GM20431 (cell line): ENCODE results near the gene RIN3.

Source experiments
- in situ Hi-C: fragments of 300-500 bp; cut with MseI, MboI; formaldehyde crosslinking; loops from one replicate; pipeline ENCODE4 v1.15.0; 2020; ENCODE audit warnings: low sequenced_read_pairs; ENCODE audit not compliant: unreplicated experiment

Gene RIN3

DNA sequence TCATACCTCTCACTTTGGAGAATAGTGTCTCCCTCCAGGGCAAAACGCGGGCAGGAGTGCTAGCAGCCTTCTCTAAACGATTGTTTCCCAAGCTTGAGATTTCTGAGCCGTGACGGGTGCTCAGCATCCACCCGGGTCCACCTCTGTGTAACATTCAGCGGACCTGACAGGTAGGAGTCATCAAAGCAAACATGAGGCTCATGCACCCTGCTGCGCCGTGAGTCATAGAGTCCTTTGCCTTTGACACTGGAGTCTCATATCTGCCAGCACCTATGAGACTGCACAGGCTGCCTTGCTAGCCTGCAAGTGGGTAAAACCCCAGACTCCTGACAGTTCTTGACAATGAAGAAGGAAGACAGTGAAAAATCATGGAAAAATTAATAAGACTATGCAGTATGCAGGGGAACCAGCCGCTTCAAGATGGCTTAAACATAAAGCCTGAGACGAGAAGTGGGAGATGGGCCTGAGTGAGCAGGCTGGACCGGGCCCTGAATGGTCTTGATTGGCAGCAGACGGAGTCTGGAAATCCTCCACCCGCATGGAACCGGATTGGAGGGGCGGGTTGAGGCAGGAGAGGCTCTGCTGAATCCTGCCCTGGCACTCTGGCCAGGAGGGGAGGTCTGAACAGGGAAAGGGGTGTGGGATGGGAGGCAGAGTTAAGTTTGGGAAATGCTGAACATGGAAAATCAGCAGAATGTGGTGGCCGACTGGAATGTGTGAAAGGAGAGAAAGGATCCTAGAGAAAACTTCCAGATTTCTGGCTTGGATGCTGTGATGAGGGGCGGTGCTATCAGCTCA is 180.6 kb downstream of the RIN3 start:
- in situ Hi-C loops = no loop called here

DNA sequence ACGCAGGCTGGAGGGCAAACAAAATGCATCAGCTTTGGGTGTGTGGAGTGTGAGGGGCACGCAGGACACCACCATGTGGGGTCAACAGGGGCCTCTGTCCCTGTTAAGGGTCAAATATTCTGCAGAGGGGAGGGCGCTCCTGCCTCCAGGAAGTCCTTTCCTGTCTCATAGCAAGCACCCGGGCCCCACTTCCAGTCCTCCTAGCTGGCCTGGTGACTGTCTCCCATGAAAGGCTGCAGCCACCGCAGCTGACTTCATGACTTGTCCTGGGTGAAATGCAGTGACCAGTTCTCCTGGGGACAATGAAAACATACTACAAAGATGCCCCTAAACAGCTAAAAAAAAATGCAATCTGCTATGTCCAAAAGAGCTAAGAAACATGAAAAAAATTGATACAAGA is 181.2 kb downstream of the RIN3 start:
- in situ Hi-C loops = no loop called here

DNA sequence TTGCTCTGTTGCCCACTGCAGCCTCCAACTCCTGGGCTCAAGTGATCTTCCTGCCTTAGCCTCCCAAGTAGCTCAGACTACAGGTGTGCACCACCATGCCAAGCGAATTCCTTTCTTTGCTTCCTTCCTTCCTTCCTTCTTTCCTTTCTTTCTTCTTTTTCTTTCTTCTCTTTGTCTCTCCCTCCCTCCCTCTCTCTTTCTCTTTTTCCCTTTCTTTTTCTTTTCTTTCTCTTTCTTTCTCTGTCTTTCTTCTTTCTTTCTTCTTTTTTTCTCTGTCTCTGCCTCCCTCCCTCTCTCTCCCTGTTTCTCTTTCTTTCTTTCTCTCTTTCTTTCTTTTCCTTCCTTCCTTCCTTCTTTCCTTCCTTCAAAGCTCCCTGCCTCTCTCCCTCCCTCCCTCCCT is 182.0 kb downstream of the RIN3 start:
- in situ Hi-C loops = no loop called here

DNA sequence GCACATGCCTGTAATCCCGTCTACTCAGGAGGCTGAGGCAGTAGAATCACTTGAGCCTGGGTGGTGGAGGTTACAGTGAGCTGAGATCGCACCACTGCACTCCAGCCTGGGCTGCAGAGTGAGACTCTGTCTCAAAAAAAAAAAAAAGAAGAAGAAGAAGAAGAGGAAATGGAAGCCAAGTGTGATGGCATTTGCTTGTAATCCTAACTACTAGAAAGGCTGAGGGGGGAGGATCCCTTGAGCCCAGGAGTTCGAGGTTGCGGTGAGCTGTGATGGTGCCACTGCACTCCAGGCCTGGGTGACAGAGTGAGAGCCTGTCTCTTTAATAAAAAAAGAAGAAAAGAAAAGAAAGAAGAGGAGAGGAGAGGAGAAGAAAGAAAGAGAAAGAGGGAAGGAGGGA is 182.8 kb downstream of the RIN3 start:
- in situ Hi-C loops = no loop called here

DNA sequence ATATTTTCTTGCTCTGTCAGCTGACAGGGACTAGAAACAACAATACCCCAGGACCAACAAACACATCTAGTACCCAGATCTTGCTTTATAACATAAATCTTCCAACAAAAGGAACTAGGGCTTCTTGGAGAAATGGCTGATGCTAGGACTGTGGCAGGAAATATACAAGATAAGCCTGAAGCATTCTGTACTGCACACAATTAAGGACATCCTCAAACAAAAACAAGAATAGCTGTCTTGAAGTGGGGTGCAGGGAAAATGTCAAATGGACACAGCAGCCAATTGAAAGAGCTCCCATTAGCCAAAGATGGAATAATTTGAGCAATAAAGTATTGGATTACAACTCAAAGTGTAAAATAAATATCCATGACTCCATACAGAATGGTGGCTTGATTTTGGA is 184.8 kb downstream of the RIN3 start:
- in situ Hi-C loops = no loop called here

DNA sequence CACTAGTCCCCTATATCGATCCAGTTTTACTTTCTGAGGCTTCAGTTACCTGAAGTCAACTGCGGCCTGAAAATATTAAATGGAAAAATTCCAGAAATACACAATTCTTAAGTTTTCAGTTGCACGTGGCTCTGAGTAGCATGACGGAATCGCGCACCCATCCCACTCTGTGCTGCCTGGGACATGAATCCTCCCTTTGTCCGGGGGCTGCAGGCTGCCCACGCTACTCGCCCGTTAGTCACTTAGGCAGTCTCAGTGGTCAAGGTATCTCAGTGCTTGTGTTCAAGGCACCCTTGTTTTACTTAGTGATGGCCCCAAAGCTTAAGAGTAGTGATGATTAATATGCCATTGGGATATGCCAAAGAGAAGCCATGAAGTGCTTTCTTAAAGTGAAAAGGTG is 188.2 kb downstream of the RIN3 start:
- in situ Hi-C loops = no loop called here

DNA sequence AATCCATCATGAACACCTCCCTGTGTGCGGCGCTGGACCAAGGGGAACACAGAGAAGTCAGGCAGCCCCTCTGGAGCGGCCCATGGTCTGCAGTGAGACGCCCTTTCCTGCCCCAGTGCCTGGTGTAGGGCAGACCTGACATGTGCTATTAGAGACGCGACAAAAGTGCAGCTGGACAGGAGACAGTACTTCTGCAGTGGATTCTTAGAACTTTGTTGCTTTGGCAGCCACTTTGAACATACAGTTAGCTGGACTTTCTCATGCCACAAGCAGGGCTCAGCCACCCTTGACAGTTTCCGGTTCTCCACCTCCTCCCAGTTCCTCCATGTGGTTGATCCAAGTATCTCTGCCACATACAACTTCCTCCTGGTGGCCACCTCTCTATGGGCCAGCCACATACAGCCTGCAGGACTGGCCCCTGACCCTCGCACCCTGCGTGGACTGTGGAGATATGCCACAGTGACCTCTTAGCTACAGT is 188.9 kb downstream of the RIN3 start:
- in situ Hi-C loops = no loop called here

DNA sequence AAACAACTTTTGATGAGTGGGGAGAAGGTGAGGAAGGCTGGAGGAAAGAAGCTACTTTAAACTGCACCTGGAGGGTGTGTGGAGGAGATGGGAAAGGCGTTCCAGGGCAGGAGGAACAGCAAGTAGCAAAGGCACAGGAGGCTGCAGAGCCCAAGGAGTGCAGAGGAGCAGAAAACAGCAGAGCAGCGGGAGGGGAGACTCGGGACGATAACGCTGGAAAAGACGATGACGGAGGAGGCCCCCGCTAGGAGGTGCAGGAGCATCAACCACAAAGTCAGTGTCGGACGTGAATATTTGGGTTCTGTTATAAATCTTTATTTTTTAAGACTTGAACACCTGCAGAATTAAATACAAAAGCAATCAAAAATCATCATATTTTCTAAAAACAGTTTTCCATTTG is 189.9 kb downstream of the RIN3 start:
- in situ Hi-C loops = no loop called here

DNA sequence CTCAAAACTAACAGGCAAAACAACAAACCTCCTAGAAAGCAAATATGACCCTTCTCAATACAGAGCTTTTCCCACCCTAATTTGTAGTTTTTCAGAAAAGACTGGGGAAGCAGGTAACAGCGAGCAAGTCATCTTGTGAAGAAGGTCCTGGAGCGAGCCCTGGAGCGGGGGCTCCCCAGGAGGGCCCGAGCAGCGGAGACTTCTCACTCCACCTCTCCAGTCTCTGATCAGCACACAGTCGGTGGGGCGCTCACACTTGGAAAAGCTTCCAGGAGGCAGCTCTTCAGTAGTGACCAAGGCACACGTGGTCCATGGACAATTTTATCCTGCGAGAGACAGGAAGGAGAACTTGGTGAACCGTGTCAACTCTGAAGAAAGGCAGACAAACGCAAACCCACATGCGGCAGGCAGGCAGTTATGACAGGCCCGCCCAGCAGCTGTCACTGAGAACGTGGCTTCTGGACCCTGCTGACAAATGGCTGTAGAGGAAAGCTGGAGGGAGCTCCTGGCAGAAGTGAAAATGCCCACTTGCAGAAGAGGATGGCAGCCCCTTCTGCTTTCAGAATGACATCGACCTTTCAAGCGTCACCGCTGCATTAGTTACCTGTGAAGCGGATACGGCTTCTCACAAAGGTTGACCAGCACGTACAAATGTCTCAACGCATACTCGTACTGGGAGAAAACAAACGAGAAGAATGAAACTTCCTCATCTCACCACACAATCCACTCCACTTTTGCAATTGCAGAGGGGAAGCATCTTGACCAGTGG is 190.6 kb downstream of the RIN3 start:
- in situ Hi-C loops = no loop called here

DNA sequence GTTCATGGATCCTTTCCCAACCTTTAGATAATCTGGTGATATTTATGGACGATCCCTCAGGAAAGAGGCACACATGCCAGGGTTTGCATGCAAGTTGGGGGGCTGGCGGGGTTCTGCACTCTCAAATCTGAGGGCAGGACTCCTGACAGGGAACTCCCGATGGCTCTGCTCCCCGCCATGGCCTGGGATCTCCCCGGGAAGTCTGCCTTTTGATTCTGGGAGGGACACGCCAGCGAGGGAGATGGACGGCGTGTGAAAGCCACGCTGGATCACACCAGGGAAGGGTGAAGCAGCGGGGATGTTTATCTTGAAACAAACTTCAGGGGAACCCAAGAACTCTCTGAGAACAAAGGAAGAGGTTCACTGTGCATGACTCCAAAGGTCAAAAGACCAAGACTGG is 191.2 kb downstream of the RIN3 start:
- in situ Hi-C loops = no loop called here

DNA sequence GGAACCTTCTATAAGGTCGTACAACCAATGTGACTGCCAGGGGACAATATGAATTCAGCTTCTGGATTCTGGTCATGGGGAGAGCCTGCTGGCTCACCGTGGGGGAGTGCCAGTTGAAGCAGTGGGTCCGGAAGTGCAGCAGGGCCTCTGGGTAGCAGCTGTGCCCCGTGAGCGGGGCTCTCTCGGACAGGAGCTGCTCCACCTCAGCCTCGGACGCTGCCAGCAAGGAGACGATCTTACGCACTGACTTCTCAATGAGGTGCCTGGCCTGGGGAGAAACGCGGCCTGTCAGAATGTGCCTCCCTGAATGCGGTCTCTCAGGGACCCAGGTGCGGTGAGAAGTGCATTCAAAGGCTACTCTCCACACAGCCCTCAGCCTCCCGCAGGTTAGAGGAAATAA is 192.8 kb downstream of the RIN3 start:
- in situ Hi-C loops = no loop called here

DNA sequence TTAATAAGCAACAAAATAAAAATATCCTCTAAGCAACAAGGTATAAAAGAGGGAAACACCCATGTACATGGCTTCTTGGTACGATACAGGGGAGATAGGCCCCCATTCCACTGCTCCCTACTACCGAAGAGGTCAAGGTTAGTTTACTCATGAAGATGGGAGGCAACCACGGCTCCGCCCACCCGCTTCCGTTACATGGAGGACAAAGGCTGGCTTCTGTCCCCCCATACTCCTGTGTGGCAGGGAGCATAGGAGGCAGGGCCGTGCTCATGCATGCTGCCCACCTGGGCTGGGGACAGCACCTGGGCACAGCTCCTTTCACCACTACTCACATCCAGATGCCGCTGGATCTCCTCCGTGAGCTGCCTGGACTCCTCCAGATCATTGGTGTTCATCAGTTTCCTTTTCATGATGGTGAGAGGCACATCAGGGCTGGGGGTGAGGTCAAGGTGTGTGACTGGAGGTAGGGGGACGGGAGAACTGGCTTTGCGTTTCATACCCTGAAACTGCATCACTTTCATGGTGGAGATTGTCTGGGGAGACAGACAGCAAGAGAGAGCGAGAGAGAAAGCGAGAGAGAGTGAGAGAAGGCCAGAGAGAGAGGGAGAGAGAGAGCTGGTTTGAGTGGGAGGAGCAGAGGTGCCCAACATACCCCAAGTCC is 195.9 kb downstream of the RIN3 start:
- in situ Hi-C loops = no loop called here

DNA sequence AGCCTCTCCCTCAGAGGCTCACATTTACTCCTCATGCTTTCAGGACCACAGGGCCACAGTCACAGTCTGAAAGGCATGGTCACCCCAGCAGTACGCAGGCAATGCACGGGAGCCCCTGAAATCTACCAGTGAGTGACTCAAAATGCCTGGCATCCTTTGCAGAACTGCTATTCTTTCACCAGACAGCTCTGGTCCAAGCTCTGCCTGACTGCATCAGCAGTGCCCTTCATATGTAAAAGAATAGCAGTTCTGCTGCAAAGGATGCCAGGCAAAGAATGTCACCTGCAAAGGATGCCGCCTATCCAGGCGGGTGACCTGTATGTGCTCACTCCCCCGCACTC is 196.4 kb downstream of the RIN3 start:
- in situ Hi-C loops = loop anchor here (5.0 kb wide), 1 partner anchor 77 kb away; no protein-coding TSS in a partner anchor

DNA sequence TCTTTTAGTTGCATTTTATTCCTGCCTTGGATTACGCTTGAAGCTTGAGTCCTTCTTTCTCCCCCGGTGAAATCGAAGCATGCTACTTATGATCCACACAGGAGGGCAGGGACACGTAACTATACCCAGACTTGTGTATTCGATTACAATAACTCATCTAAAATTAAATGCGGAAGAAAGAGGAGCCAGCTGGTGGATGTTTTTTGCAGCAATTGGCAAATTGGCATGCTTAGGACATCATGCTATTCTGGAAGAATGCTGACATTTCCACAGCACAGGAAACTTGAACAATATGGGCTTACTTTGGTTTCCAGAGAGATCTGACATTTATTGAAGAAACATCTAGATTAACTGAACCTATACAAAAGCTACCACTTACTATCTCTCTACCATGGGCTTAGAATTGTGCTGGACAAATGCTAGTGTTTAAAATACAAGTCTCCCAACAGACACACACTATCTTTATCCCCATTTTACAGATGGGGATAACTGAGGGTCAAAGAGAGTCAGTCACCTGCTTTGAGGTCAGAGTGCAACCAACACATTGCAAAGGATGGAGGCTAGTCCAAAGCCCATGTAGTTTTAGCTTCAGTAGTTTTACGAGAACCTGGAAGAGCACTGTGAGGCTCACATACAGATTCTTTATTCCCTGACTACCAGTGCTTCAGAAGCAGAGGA is 198.5 kb downstream of the RIN3 start:
- in situ Hi-C loops = loop anchor here (5.0 kb wide), 1 partner anchor 75 kb away; no protein-coding TSS in a partner anchor

DNA sequence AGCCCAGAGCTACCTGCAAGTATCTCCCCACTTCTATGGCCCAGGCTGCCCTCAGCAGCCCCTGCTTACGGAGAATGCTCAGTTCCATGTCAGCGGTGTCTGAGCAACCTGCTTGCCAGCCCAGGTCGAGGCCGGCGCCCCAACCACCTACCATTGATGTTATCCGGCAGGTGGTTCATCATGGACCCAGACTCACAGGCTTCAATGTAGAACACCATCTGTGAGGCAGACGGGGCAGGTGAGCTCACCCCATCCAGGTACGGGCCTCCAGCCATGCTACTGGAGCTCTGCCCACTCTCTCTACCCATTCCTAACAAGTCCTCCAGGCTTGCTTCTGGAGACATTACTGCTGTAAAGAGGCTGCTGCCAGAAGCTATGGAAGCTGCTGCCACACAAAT is 199.1 kb downstream of the RIN3 start:
- in situ Hi-C loops = loop anchor here (5.0 kb wide), 1 partner anchor 75 kb away; no protein-coding TSS in a partner anchor

DNA sequence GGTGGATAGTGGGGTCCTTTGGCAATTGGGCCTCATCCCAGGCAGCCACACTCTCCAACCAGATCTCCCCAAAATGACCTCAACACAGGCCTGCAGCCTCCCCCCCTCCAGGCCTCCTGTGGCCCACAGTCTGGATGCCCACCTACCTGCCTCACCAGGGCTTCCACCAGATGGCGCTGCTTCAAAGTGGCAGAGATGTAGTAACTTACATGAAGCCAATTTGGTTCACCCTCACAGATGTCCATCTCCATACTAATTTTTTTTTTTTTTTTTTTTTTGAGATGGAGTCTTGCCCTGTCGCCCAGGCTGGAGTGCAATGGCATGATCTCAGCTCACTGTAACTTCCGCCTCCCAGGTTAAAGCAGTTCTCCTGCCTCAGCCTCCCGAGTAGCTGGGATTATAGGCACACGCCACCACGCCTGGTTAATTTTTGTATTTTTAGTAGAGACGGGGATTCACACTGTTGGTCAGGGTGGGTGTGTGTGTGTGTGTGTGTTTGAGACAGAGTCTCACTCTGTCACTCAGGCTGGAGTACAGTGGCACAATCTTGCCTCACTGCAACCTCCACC is 201.2 kb downstream of the RIN3 start:
- in situ Hi-C loops = loop anchor here (5.0 kb wide), 1 partner anchor 72 kb away; no protein-coding TSS in a partner anchor

DNA sequence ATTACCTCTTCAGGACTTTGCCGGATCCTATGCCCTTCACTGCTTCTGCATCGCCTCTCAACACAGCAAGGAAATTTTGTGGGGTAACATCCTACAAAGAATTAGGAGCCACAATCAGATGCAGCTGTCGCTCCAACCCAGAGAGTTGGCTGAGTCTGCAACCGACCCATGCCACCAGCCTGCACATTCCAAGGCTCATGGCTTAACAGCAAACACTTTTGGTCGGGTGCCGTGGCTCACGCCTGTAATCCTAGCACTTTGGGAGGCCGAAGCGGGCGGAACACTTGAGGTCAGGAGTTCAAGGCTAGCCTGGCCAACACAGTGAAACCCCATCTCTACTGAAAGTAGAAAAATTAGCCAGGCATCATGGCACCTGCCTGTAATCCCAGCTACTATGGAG is 202.6 kb downstream of the RIN3 start:
- in situ Hi-C loops = no loop called here

DNA sequence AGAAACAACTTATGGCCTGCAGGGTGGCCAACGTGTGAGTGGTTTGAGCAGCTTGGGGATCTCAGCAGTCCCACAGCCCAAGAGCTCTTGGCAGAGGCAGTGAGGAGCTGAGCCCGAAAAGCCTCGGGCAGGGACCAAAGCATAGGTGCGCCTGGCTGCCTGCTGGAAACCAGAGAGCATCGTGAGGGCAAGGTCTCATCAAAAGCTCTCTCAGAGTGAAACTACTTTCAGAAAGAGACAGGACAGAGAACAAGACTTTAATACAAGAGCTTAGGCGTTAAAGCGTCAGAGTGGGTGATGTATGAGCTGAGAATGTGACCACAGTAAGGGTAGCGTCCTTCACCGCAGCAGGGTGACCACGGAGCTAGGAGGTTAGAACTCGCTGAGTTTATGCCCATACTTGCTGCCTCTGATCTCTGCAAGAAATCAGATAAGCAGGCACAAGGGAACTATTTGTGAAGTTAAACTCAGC is 204.0 kb downstream of the RIN3 start:
- in situ Hi-C loops = no loop called here

DNA sequence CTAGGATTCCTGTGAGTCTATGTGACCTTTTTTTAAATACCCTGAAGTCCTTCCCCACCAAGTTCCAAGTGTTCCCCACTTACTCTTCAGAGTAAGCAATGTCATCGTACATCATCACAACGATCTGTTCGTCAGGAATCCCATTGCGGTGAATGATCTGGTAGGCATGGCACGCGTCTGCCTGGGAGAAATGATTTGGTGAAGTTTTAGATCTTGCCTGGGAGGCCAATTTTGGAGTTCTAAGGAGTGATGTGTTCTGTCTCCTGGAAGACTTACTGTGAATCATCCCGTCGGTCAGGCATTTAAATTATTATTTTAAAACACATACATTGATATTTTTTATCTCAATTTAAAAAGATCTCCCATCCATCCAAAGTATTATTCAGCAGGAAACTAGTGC is 205.1 kb downstream of the RIN3 start:
- in situ Hi-C loops = no loop called here

DNA sequence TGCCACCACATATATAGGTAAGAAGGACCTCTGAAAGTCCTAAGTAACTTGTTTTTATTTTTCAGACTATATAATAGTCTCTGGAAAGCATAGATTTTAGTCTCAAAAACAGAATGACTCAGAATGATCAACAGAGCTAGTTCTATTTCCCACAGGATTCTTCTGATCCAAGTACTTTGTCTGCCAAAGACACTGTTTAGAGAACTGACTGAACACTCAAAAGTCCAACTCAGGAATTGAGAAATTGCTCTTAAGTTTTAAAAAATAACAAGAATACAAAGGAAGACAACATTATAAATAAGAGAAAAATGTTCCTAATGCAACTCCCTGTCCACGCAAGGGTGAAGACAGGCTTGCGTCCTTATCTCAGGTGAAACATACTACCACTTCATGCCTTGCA is 205.8 kb downstream of the RIN3 start:
- in situ Hi-C loops = no loop called here
